GM21825 (cell line): ENCODE results near the gene NKRF.
"Not testable (repeated sequence)": the region's sequence is repeated elsewhere in the genome, so short reads cannot be mapped to it uniquely, and the experiment has no call there.

ENCODE experiments used
- ATAC-seq: cut with Tn5 transposase; IDR thresholded peaks from one replicate; pipeline ENCODE4 v1.9.1; 2021; ENCODE audit warnings: mild to moderate bottlenecking, moderate library complexity; ENCODE audit not compliant: unreplicated experiment

NKRF gene

DNA sequence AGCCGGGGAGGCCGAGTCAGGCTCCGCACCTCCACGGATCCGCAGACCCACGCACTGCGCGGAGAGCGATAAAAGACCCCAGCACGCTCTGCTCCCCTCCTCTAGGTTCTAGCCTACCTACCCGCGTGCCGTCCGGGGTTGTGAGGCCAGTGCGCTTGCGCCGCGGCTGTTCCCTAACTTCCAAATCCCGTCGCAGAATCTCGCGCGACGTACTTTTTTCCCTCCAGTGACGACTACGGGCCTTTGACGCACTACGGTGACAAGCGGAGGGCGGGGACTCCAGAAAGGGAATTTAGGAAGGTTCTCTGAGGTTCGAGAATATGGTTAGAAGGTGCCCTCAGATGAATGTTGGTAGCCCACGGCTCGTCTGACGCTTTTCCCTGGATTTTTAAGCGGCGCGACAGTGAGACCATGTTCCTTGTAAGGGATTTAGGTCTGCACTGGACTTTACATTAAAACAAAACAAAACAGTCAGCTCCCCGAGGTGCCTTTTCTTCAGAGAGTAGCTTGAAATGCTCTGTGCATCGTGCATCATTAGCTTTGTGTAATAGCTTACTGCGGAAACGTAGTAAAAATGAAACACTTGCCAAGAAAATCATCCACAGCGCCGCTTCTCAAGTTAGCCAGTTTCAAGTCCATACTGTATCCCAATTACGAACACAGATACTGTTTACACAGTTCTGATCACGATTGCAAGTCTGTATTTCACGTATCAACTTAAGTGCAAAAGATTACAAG, at the start of gene NKRF:
Gene NKRF, minus strand, starts transcription at position 145 of the 738 bp plus-strand sequence.
- peak; percentile 70 for ATAC-seq

- peak; percentile 60 for ATAC-seq
These were observed 48.9 kb upstream of the NKRF start for GRCh38 chrX:119655125-119655524.

DNA sequence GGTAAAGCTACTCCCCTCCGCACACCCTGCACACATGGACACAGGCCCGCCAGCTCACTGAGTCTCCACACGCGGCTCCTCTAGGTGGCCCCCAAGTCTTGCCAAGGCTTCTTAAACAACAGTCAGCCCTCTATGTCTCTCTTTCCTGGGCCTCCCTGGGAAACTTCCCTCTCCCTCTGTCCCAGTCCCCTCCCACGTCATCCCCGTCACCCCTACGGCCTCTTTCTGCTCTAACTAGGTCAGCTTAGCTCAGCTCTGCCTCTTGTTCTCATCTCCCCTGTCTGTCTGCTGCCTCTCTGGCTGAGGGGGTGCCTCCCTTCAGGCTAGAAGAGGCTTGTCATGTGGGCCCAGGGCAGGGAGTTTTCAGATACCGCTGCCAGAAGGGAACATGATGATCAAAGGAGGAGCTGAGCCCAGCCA, 47.9 kb upstream of the NKRF start:
- ATAC-seq: no peak

- ATAC-seq: peak; percentile 9
These were observed 42.2 kb upstream of the NKRF start for GRCh38 chrX:119648421-119648775.

DNA sequence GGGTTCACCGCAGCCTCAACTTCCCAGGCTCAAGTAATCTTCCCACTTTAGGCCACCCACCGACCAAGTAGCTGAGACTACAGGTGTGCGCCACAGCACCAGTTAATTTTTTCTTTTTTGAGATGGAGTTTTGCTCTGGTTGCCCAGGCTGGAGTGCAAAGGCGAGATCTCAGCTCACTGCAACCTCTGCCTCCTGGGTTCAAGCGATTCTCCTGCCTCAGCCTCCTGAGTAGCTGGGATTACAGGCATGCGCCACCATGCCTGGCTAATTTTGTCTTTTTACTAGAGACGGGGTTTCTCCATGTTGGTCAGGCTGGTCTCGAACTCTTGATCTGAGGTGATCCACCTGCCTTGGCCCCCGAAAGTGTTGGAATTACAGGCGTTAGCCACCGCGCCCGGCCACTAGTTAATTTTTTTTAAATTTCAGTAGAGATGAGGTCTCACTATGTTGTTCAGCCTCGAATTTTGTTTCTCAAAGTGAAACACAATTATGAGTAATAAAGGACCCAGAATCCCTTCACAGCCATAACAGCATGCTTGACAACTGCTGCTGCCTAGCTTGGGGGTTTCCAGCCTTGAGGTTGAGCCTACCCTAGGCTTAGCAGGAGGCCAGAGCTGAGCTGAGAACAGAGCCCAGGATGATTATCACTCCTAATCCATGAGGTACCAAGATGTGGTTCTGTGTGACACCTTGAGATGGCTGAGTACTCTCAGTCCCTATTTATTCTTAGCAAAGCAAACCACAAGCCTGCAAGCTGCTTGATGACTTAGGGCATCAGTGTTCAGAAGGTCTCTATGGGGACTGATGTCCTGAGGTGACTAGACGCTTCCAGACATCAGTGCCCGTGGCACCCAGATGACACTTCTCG, 41.6 kb upstream of the NKRF start:
- peak; percentile 94 for ATAC-seq

DNA sequence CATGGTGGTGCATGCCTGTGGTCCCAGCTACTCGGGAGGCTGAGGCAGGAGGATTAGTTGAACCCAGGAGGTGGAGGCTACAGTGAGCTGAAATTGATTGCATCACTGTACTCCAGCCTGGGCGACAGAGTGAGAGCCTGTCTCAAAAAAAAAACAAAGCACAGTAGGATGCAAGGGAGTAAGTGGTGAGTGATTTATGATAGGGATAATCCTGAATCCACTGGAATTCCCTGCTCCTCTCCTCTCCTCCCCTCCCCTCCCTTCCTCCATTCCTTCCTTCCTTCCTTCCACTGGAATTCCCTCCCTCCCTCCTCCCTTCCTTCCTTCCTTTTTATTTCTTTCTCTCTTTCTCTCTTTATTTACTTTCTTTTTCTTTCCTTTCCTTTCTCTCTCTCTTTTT, 40.9 kb upstream of the NKRF start:
- no peak for ATAC-seq

DNA sequence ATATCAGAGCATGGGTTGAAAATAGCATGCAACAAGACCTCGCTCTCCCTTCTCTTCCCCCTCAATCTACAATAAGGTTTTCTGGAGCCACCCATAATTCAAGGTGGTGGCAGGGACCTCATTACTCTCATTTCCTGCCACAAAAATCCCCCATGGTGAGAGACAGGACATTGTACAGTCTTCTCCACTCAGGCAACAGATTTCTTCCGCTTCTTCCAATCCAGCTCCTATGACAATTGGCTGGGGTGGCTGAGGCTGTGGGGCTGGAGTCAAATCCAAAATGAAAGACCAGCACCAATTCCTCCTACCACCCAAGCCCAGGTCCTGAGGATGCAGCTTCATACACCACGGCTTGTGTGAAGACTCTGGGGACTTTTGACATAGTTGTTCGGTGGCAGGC, 40.3 kb upstream of the NKRF start:
- no peak for ATAC-seq

DNA sequence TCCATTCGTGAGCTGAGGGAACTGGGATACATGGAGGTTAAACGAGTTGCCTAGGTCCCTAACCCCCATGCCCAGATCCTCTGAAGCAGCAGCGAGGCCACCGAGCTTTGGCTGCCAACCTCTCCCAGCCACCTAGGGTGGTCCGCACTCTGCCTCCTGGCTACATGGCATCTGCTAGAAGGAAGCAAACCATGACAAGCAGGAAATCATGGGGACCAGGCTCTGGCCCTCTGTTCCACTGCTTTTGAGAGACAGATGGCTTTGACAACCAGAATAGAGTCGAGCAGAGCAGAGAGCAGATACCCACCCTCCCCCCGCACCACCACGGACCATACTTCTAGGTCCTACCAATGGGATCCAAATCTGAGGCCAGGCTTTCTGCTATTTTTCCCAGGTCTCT, 37.5 kb upstream of the NKRF start:
- ATAC-seq: no peak

GRCh38 chrX:119640731-119641170, 34.5 kb upstream of the NKRF start:
- ATAC-seq: no peak

DNA sequence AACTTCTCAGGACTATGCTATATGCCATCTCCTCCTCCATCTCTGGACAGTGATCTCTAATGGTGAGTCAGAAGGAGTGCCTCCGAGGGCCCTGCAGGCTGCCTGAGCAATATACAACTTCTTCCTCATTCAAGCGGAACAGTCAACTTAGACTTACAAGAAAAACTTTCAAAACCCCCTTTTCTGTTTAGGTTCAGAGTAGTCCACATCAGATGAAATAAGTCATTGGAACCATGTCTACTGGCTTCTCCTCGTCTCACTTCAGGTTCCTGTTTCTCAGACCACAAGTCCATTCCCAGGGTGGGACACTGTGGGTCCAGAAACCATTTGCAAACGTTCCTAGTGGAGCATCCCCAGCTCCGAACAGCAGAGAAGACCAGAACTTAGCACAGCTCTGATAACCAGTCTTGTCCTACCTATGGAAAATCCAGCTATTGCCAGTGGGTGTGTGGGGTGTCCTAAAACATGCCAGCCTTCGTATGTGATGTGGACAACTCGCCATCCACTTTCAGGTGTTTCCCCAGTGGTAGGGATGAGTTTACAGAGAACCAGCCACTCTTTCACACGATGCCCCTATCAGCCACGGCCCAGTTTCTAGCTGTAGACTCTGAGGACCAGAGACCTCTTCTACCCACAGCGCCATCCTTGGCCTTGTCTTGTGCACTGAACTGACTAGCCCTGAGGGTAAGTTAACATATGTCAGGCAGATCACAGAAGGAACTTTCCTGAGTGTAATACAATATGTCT, 32.7 kb upstream of the NKRF start:
- peak; percentile 77 for ATAC-seq

DNA sequence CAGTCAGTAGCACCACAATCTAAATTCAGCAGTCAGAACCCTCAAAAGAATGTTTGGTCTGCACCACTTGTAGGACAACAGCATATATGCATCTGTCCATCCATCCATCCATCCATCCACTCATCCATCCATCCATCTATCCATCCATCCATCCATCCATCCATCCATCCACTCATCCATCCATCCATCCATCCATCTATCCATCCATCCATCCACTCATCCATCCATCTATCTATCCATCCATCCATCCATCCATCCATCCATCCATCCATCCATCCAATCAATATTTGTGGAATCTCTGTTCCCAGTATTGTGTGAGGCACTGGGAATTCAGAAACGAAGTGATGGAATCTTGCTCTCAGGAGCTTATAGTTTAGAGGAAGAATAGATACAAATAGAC, 31.2 kb upstream of the NKRF start:
- not testable (repeated sequence) for ATAC-seq

DNA sequence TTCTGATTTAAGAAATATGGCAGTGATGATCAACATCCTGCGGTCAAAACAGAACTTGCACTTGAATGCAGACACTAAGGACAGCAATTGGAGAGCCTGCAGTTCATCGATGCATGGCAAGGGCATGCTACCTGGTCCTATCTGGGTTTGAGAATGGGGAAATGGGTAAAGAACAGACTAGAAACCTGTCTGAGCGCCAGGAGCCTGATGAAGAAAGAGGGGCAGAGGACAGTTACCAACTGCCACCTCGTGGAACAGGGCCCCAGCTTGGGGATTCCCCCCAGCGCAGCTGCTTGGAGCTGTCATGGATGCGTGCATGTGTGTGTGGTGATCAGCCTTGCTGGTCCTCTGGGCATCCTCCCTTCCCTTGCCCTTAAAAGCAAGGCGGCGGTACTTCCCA, 30.2 kb upstream of the NKRF start:
- peak; percentile 34 for ATAC-seq

DNA sequence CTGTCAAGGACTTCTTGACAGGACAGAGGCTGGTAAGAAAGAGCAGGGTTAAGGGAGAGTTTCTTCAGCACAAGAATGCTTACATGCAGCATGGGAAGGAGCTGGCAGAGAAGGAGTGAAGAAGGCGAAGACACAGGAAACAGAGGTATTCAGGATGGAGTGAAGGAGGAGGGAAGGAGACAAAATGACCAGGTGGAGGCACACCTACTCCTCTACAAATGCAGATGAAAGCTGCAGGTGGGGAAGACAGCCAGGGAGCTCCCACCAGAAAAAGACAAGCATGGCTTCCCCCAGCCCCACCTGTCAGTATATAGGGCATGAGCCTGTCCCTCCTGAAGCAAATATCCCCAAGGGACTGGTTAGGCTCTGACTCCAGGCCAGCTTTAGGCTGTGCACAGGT, 29.6 kb upstream of the NKRF start:
- ATAC-seq: peak; percentile 8

- no peak for ATAC-seq
These were observed 29.0 kb upstream of the NKRF start for GRCh38 chrX:119635179-119635578.

DNA sequence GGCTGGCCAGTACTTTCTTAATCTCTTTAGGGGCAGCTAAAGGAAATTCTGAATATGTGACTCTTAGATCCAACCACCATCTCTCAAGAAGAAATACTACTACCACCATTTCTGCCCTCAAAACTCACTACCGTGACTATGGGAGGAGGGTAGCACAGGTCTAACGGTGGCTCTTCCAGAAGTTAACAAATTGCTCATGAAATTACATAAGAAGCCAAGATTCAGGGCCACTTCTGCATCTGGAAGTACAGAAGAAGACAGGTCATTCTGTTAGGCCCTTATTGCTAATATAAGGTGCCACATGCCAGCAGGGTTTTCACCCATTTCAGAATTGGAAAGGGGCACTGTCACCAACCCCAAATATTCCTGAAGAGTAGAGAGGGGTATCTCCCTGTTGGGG, 19.6 kb upstream of the NKRF start:
- ATAC-seq: no peak

DNA sequence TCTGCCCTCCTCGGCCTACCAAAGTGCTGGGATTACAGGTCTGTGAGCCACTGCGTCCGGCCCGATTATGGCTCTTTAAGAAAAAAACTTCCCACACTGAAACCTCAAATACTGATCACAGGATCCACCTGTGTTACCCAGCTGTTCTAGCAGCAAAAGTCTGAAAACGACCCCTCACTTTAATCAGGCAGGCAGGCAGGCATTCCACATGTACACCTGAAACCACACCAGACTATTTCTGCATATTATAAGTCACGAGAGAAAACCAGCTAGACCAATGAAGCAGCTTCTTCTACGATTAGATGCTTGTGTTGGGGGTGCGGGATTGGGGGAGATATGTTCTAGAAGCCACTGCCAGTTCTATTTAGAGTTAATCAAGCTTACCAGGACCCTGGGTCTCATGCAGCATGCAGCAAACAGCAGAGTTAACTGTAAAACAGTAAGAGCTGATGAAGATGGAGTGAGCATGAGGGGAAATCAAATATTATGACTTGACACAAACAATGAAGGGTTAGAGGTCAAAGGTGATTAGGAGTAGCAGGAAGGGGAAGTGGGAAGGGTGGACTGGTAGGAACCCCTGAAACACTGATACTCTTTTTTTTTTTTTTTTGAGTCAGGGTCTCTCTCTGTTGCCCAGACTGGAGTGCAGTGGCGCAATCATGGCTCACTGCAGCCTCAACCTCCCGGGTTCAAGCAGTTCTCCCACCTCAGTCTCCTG, 18.9 kb upstream of the NKRF start:
- no peak for ATAC-seq

DNA sequence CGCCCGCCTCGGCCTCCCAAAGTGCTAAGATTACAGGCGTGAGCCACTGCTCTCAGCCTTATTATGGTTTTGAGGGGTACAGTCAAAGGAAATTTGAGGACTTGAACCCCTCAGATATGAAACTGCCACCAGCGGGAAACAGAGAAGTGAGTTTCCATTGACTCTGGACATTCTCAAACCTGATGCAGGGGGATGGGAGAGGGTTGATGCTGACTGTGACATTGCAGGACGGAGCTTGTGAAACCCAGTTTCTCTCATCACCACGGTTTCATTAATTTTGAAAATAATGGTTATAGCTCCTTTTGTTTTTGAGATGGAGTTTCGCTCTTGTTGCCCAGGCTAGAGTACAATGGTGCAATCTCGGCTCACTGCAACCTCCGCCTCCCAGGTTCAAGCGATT, 18.2 kb upstream of the NKRF start:
- no peak for ATAC-seq

GRCh38 chrX:119622356-119623232, 16.4 kb upstream of the NKRF start:
- no peak for ATAC-seq

DNA sequence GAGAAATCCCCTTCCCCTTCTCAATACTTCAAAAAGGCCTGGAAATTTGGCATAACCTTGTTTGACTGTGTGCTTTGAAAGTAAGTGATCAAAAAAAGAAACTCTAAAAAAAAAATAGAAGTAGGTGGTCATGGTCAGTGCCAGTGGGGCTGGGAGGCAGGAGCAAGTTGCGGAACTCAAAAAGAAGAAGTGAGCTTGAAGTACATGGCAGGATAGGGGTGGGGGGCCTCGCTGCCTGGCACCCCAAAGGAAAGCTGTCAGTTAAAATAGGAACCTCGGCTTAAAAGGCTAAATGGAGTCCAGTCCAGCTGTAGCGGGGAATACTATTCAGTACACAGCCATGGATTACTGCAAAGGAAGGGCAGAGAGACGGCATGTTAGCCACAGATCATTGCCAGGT, 12.2 kb upstream of the NKRF start:
- ATAC-seq: peak; percentile 26
